SK-N-SH treated with all-trans-retinoic acid at 6 μM for 48 hours (cell line): ENCODE data around the gene TFF3.

Source experiments
- ATAC-seq: fragments of 200-7000 bp; cut with Tn5 transposase; 3 replicates; pipeline ENCODE4 v1.9.1; 2020; ENCODE audit warnings: mild to moderate bottlenecking, moderate library complexity
- ARNTL ChIP-seq: fragments of 450-650 bp; formaldehyde crosslinking; IDR thresholded peaks from 2 replicates; pipeline ENCODE4 v1.5.0; 2020; ENCODE audit warnings: low read depth, mild to moderate bottlenecking, moderate library complexity, borderline replicate concordance
- CREB5 ChIP-seq: fragments of 250-450 bp; sonication (Bioruptor Pico); IDR thresholded peaks from 2 replicates; pipeline ENCODE4 v1.5.1; 2020; ENCODE audit warnings: low read depth, mild to moderate bottlenecking, moderate library complexity
- CSDC2 ChIP-seq: fragments of 250-450 bp; sonication (Bioruptor Pico); IDR thresholded peaks from 2 replicates; pipeline ENCODE4 v1.5.0; 2020; ENCODE audit warnings: mild to moderate bottlenecking, moderate library complexity
- CSRNP3 ChIP-seq: fragments of 250-450 bp; sonication (Bioruptor Pico); IDR thresholded peaks from 2 replicates; pipeline ENCODE4 v1.5.1; 2021; ENCODE audit warnings: mild to moderate bottlenecking, moderate library complexity
- ESRRG ChIP-seq: fragments of 250-450 bp; sonication (Bioruptor Pico); IDR thresholded peaks from 2 replicates; pipeline ENCODE4 v1.6.1; 2021; ENCODE audit warnings: mild to moderate bottlenecking
- GLIS3 ChIP-seq: fragments of 250-450 bp; sonication (Bioruptor Pico); IDR thresholded peaks from 2 replicates; pipeline ENCODE4 v1.5.0; 2020; ENCODE audit warnings: mild to moderate bottlenecking, moderate library complexity
- ISL1 ChIP-seq: fragments of 250-450 bp; sonication (Bioruptor Pico); IDR thresholded peaks from 2 replicates; pipeline ENCODE4 v2.1.2; 2022; ENCODE audit warnings: mild to moderate bottlenecking, moderate library complexity
- OSR1 ChIP-seq: fragments of 250-450 bp; sonication (Bioruptor Pico); IDR thresholded peaks from 2 replicates; pipeline ENCODE4 v1.8.0; 2022; ENCODE audit warnings: moderate library complexity, mild to moderate bottlenecking, inconsistent platforms
- POU6F1 ChIP-seq: fragments of 250-450 bp; sonication (Bioruptor Pico); IDR thresholded peaks from 2 replicates; pipeline ENCODE4 v1.8.0; 2021; ENCODE audit warnings: low read depth, mild to moderate bottlenecking, moderate library complexity, borderline replicate concordance
- PPARA ChIP-seq: fragments of 250-450 bp; sonication (Bioruptor Pico); IDR thresholded peaks from 2 replicates; pipeline ENCODE4 v1.5.0; 2020; ENCODE audit warnings: mild to moderate bottlenecking, borderline replicate concordance
- RARB ChIP-seq: fragments of 250-450 bp; sonication (Bioruptor Pico); IDR thresholded peaks from 2 replicates; pipeline ENCODE4 v1.8.0; 2021; ENCODE audit warnings: mild to moderate bottlenecking, moderate library complexity
- SNAI2 ChIP-seq: fragments of 250-450 bp; sonication (Bioruptor Pico); IDR thresholded peaks from 2 replicates; pipeline ENCODE4 v1.5.0; 2020; ENCODE audit warnings: mild to moderate bottlenecking, moderate library complexity
- TCF4 ChIP-seq: fragments of 250-450 bp; sonication (Bioruptor Pico); IDR thresholded peaks from 2 replicates; pipeline ENCODE4 v1.8.0; 2021; ENCODE audit warnings: mild to moderate bottlenecking, moderate library complexity, borderline replicate concordance
- TOX ChIP-seq: fragments of 250-450 bp; sonication (Bioruptor Pico); IDR thresholded peaks from 2 replicates; pipeline ENCODE4 v1.8.0; 2021; ENCODE audit warnings: mild to moderate bottlenecking, moderate library complexity, borderline replicate concordance
- TSHZ2 ChIP-seq: fragments of 250-450 bp; sonication (Bioruptor Pico); IDR thresholded peaks from 2 replicates; pipeline ENCODE4 v1.5.0; 2020; ENCODE audit warnings: mild to moderate bottlenecking, moderate library complexity
- ZC3H10 ChIP-seq: fragments of 250-450 bp; sonication (Bioruptor Pico); IDR thresholded peaks from 2 replicates; pipeline ENCODE4 v1.5.1; 2021; ENCODE audit warnings: mild to moderate bottlenecking, moderate library complexity
- ZFP3 ChIP-seq: fragments of 250-450 bp; sonication (Bioruptor Pico); IDR thresholded peaks from 2 replicates; pipeline ENCODE4 v1.5.0; 2020; ENCODE audit warnings: mild to moderate bottlenecking, moderate library complexity
- ZFP30 ChIP-seq: fragments of 450-650 bp; formaldehyde crosslinking; IDR thresholded peaks from 2 replicates; pipeline ENCODE4 v1.5.0; 2022; ENCODE audit warnings: mild to moderate bottlenecking, moderate library complexity
- ZNF565 ChIP-seq: fragments of 450-650 bp; formaldehyde crosslinking; conservative IDR thresholded peaks from 2 replicates; pipeline ENCODE4 v1.5.0; 2020; ENCODE audit warnings: low read depth, mild to moderate bottlenecking, moderate library complexity
- ZNF70 ChIP-seq: fragments of 450-650 bp; formaldehyde crosslinking; IDR thresholded peaks from 2 replicates; pipeline ENCODE4 v1.5.0; 2020; ENCODE audit warnings: mild to moderate bottlenecking, moderate library complexity
- ZNF8 ChIP-seq: fragments of 450-650 bp; formaldehyde crosslinking; IDR thresholded peaks from 2 replicates; pipeline ENCODE4 v1.5.0; 2020; ENCODE audit warnings: mild to moderate bottlenecking, moderate library complexity

The TFF3 gene

GRCh38 chr21:42276526-42277154 is 38.6 kb downstream of the TFF3 start:
- no peak for ATAC-seq
- TF ChIP-seq CREB5 (CRISPR knock-in tag) (no peak), ZFP30 (CRISPR knock-in tag) (no peak), TCF4 (no peak), GLIS3 (CRISPR knock-in tag) (no peak), ZC3H10 (CRISPR knock-in tag) (no peak), ZNF8 (CRISPR knock-in tag) (no peak)

GRCh38 chr21:42276076-42276475 is 39.1 kb downstream of the TFF3 start:
- ATAC-seq, result no peak

GRCh38 chr21:42272984-42273600 is 42.1 kb downstream of the TFF3 start:
- TF ChIP-seq ISL1 (no peak), CREB5 (CRISPR knock-in tag) (no peak), ZFP30 (CRISPR knock-in tag) (no peak), TCF4 (no peak), ZNF8 (CRISPR knock-in tag) (no peak), TSHZ2 (CRISPR knock-in tag) (no peak), PPARA (CRISPR knock-in tag) (no peak), SNAI2 (no peak)
- no peak for ATAC-seq

More at GRCh38 chr21:42276076-42276475, 39.1 kb downstream of the TFF3 start:
- TF ChIP-seq ZFP3 (CRISPR knock-in tag) (no peak), RARB (CRISPR knock-in tag) (no peak), OSR1 (CRISPR knock-in tag) (no peak), ARNTL (CRISPR knock-in tag) (no peak), ZFP30 (CRISPR knock-in tag) (no peak), ZNF565 (CRISPR knock-in tag) (no peak), SNAI2 (no peak), ZNF70 (no peak)

GRCh38 chr21:42272109-42272962 is 42.9 kb downstream of the TFF3 start:
- no peak for ATAC-seq
- TF ChIP-seq ZNF70, result no peak
- no peak for TF ChIP-seq ZNF8 (CRISPR knock-in tag)
- TF ChIP-seq ESRRG (CRISPR knock-in tag), result no peak
- TF ChIP-seq SNAI2, result no peak
- TF ChIP-seq CSDC2 (CRISPR knock-in tag), result no peak
- TF ChIP-seq POU6F1 (CRISPR knock-in tag), result no peak
- no peak for TF ChIP-seq PPARA (CRISPR knock-in tag)
- TF ChIP-seq ZFP30 (CRISPR knock-in tag), result no peak
- no peak for TF ChIP-seq ARNTL (CRISPR knock-in tag)
- TF ChIP-seq ZC3H10 (CRISPR knock-in tag), result no peak
- TF ChIP-seq TOX, result no peak
- no peak for TF ChIP-seq ZNF565 (CRISPR knock-in tag)
- no peak for TF ChIP-seq TSHZ2 (CRISPR knock-in tag)
- TF ChIP-seq CSRNP3 (CRISPR knock-in tag), result no peak
- no peak for TF ChIP-seq TCF4
- no peak for TF ChIP-seq ISL1
- TF ChIP-seq, all 23 proteins: peak for 0
